Muscle layer of duodenum (tissue), 2 donors: ENCODE measurements around the gene SPTBN4.
A peak's percentile ranks its signal among the peaks of the same experiment; 100 is the strongest.
"Not testable (repeated sequence)": the region's sequence is repeated elsewhere in the genome, so short reads cannot be mapped to it uniquely, and the experiment has no call there.

Experiments
- H3K27ac ChIP-seq: one replicate; pipeline ENCODE4 v1.7.0; 2013; ENCODE audit warnings: mild to moderate bottlenecking, low read length
- H3K27me3 ChIP-seq: one replicate; pipeline ENCODE4 v1.7.0; 2013; ENCODE audit warnings: low read depth, mild to moderate bottlenecking, control low read depth, low read length
- H3K36me3 ChIP-seq, 2 donors: one replicate each; pipeline ENCODE4 v1.7.0; 2013; ENCODE audit warnings: low read length in 2 of 2, control low read depth in 1 of 2, mild to moderate bottlenecking in 1 of 2; ENCODE audit not compliant: insufficient read depth in 2 of 2, control insufficient read depth in 1 of 2
- H3K4me1 ChIP-seq, 2 donors: one replicate each; pipeline ENCODE4 v1.7.0; 2013; ENCODE audit warnings: low read length in 2 of 2, mild to moderate bottlenecking in 2 of 2, control low read depth in 1 of 2, moderate library complexity in 1 of 2; ENCODE audit not compliant: insufficient read depth in 2 of 2, control insufficient read depth in 1 of 2
- H3K4me3 ChIP-seq, 2 donors: one replicate each; pipeline ENCODE4 v1.7.0; 2013; ENCODE audit warnings: low read length in 2 of 2, low read depth in 1 of 2, mild to moderate bottlenecking in 1 of 2
- H3K9me3 ChIP-seq, 2 donors: one replicate each; pipeline ENCODE4 v1.7.0; 2013; ENCODE audit warnings: low read length in 2 of 2, control low read depth in 1 of 2, mild to moderate bottlenecking in 1 of 2; ENCODE audit not compliant: control insufficient read depth in 1 of 2
- donor health status: healthy.

Gene SPTBN4

GRCh38 chr19:40443131-40443999 is 23.4 kb upstream of the SPTBN4 start:
- no peaks in the 10 kb centered on the region for H3K27me3 ChIP-seq
- H3K4me1 ChIP-seq, result peaks cover 13 to 31% of the 10 kb centered on the region in 2 donors
- H3K9me3 ChIP-seq, result no peaks in the 10 kb centered on the region
- peak overlapping the region; percentile 95 to 100 for H3K4me3 ChIP-seq
- peaks cover 31 to 38% of the 10 kb centered on the region in 2 donors for H3K36me3 ChIP-seq
- H3K27ac ChIP-seq, result peak overlapping the region; percentile 100

GRCh38 chr19:40444000-40444824 is 22.6 kb upstream of the SPTBN4 start, which contains the start of gene SERTAD3:
Gene SERTAD3, minus strand, starts transcription at chr19:40444335. Its CDS starts 2,255 bp downstream, at chr19:40442080.
- Histone ChIP-seq H3K27me3 (no peaks in the 10 kb centered on the region), H3K4me3 (peak within 1 kb of the TSS; percentile 95 to 100), H3K9me3 (no peaks in the 10 kb centered on the region), H3K4me1 (peaks cover 13 to 31% of the 10 kb centered on the region in 2 donors), H3K36me3 (peaks cover 31 to 38% of the 10 kb centered on the region in 2 donors), H3K27ac (peak within 1 kb of the TSS; percentile 100)

DNA sequence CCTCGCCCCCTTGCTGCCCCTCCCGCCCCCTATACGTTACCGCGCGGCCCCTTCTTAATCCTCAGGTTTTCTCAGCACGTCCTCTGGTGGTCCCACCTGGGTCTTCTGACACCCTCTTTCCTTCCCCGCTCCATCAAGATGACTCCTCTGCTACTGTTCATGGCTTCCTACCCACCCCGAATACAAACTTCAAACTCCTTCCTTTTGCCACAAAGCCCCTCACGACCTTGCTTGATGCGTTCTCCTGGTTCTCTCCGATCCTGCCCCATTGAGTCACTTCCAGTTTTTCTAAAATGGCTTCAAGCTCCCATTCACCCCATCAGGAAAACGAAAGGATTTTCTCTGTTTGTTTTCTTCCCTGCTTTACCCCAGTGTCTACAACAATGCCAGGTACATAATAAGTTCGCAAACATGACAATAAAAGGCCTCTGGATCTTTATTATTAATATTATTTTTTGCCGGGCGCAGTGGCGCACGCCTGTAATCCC is 21.9 kb upstream of the SPTBN4 start:
- Histone ChIP-seq H3K36me3 (peaks cover 31 to 38% of the 10 kb centered on the region in 2 donors), H3K27ac (peak overlapping the region; percentile 94), H3K9me3 (no peaks in the 10 kb centered on the region), H3K4me1 (peaks cover 13 to 31% of the 10 kb centered on the region in 2 donors), H3K27me3 (no peaks in the 10 kb centered on the region), H3K4me3 (peak overlapping the region; percentile 95 to 100)

DNA sequence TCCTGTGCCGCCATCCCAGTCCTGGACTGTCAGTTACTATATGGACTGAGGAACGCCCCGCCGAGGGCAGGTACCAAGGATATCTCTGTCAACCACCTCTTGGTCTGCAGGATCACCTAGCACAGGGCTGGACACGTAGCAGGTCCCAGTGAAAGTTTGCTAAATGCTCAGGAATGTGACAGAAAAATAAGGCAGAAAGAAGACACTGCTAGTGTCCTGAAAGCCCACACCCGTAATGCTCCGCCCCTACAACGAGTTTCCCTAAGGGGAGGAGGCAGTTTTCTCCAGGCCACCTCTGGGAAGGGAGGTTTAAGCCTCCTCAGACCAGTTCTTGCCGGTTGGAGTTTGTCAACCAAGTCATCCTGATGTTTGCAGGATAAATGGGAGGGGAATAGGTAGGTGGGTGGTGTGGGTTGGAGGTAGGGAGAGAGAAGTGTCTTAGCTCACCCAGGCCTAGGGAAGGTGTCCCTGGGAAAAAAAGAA is 21.0 kb upstream of the SPTBN4 start:
- no peaks in the 10 kb centered on the region for H3K9me3 ChIP-seq
- no peak overlapping the region for H3K4me3 ChIP-seq
- no peak overlapping the region for H3K27ac ChIP-seq
- no peaks in the 10 kb centered on the region for H3K27me3 ChIP-seq
- H3K36me3 ChIP-seq, result peaks cover 22 to 31% of the 10 kb centered on the region in 2 donors
- H3K4me1 ChIP-seq, result peaks cover 12 to 22% of the 10 kb centered on the region in 2 donors

GRCh38 chr19:40446263-40446784 is 20.5 kb upstream of the SPTBN4 start:
- H3K27ac ChIP-seq, result no peak overlapping the region
- H3K4me3 ChIP-seq, result no peak overlapping the region
- H3K9me3 ChIP-seq, result no peaks in the 10 kb centered on the region
- H3K27me3 ChIP-seq, result no peaks in the 10 kb centered on the region
- peaks cover 8 to 16% of the 10 kb centered on the region in 2 donors for H3K4me1 ChIP-seq
- H3K36me3 ChIP-seq, result peaks cover 21 to 30% of the 10 kb centered on the region in 2 donors

GRCh38 chr19:40449506-40449905 is 17.3 kb upstream of the SPTBN4 start:
- H3K36me3 ChIP-seq, result peaks cover 11 to 13% of the 10 kb centered on the region in 2 donors
- H3K27ac ChIP-seq, result no peak overlapping the region
- peaks cover 0 to 3% of the 10 kb centered on the region in 2 donors for H3K4me1 ChIP-seq
- H3K4me3 ChIP-seq, result no peak overlapping the region
- H3K9me3 ChIP-seq, result no peaks in the 10 kb centered on the region
- no peaks in the 10 kb centered on the region for H3K27me3 ChIP-seq

DNA sequence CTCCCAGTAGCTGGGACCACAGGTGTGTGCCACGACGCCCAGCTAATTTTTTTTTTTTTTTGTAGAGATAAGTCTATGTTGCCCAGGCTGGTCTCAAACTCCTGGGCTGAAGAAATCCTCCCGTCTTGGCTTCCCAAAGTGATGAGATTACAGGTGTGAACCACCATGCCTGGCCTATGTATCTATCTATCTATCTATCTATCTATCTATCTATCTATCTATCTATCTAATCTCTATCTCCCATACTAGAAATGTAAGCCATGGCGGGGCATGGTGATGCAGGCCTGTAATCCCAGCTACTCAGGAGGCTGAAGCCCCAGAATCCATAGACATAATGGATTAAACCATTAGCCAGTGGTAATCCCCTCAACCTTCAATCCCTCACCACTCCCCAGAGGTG is 16.1 kb upstream of the SPTBN4 start:
- Histone ChIP-seq H3K4me3 (no peak overlapping the region), H3K27me3 (no peaks in the 10 kb centered on the region), H3K27ac (no peak overlapping the region), H3K9me3 (no peaks in the 10 kb centered on the region), H3K4me1 (no peaks in the 10 kb centered on the region), H3K36me3 (peaks cover 11 to 17% of the 10 kb centered on the region in 2 donors)

- Histone ChIP-seq H3K27me3 (no peaks in the 10 kb centered on the region), H3K4me3 (no peak overlapping the region), H3K27ac (no peak overlapping the region), H3K36me3 (peaks cover 11 to 17% of the 10 kb centered on the region in 2 donors), H3K4me1 (no peaks in the 10 kb centered on the region), H3K9me3 (no peaks in the 10 kb centered on the region)
Measured at GRCh38 chr19:40452016-40452415, 14.8 kb upstream of the SPTBN4 start.

DNA sequence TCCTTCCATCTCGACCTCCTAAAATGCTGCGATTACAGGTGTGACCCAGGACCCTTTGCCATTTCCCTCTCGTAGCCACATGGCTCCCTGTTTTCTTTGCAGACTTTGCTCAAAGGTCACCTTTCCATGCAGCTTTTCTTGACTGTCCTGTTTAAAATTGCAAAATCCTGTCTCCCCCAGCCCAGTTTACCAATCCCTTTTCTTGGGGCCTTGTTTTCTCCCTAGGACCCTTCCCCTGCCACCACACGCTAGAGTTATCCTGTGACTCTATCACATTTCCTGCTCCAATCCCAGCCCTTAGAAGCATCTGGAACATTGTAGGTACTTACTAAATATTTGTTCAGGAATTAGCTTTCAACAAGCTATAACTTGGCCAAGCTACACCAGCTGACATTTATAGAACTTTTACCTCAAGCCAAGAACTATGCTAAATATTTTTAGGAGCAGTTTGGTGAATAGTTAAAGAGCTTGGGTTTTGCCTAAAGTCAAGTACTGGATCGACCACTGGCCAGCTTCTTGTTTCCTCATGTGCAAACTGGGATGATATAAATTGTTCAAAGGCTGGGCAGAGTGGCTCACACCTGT is 13.6 kb upstream of the SPTBN4 start:
- Histone ChIP-seq H3K9me3 (no peaks in the 10 kb centered on the region), H3K4me1 (no peaks in the 10 kb centered on the region), H3K36me3 (peaks cover 4 to 11% of the 10 kb centered on the region in 2 donors), H3K27ac (no peak overlapping the region), H3K4me3 (no peak overlapping the region), H3K27me3 (no peaks in the 10 kb centered on the region)

DNA sequence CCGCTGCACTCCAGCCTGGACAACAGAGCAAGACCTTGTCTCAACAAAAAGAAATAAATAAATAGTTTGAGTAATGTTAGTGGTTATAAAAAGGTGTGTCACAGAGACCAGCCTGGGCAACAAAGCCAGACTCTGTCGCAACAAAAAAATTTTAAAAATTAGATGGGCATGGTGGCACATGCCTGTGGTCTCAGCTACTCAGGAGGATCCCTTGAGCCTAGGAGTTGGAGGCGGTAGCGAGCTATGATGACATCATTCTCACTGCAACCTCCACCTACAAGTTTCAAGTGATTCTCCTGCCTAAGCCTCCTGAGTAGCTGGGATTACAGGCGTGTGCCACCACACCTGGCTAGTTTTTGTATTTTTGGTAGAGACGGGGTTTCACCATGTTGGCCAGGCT is 12.9 kb upstream of the SPTBN4 start:
- H3K9me3 ChIP-seq, H3K4me3 ChIP-seq, H3K27ac ChIP-seq, H3K36me3 ChIP-seq, H3K27me3 ChIP-seq, H3K4me1 ChIP-seq: not testable (repeated sequence)
